Epithelial cell of esophagus (primary cell): Measurements from ENCODE around the gene KCNB1.
"Not testable (repeated sequence)": the region's sequence is repeated elsewhere in the genome, so short reads cannot be mapped to it uniquely, and the experiment has no call there.

Source experiments
- DNase-seq: peaks from one replicate; pipeline ENCODE4 v3.0.0; 2010; ENCODE audit warnings: low read depth
- H3K4me3 ChIP-seq: 2 replicates; pipeline ENCODE4 v1.5.1; 2011; ENCODE audit warnings: mild to moderate bottlenecking, low read length, control low read depth
- CTCF ChIP-seq: IDR thresholded peaks from 2 replicates; pipeline ENCODE4 v1.5.1; 2011; ENCODE audit warnings: low read depth, mild to moderate bottlenecking, low read length, control low read depth, inconsistent platforms; ENCODE audit not compliant: insufficient read depth; ENCODE audit errors: missing control alignments

KCNB1 gene

GRCh38 chr20:49415005-49415667 lies 67.3 kb downstream of the KCNB1 start:
- TF ChIP-seq CTCF: no peak
- H3K4me3 ChIP-seq: no peak overlapping the region
- DNase-seq: no peak

- H3K4me3 ChIP-seq: no peak overlapping the region
- no peak for DNase-seq
- no peak for TF ChIP-seq CTCF
Observed at GRCh38 chr20:49413677-49414076, 68.8 kb downstream of the KCNB1 start.

- TF ChIP-seq CTCF: no peak
- no peak for DNase-seq
- H3K4me3 ChIP-seq: no peak overlapping the region
Observed at GRCh38 chr20:49412953-49413352, 69.5 kb downstream of the KCNB1 start.

GRCh38 chr20:49412254-49412653 lies 70.2 kb downstream of the KCNB1 start:
- no peak for DNase-seq
- no peak overlapping the region for H3K4me3 ChIP-seq
- no peak for TF ChIP-seq CTCF

- H3K4me3 ChIP-seq: no peak overlapping the region
- TF ChIP-seq CTCF: no peak
- DNase-seq: no peak
Observed at GRCh38 chr20:49411221-49411925, 71.1 kb downstream of the KCNB1 start.

- H3K4me3 ChIP-seq, DNase-seq: not testable (repeated sequence)
Observed at GRCh38 chr20:49409975-49410621, 72.4 kb downstream of the KCNB1 start.

GRCh38 chr20:49409302-49409974 lies 73.0 kb downstream of the KCNB1 start:
- H3K4me3 ChIP-seq: no peak overlapping the region
- no peak for DNase-seq
- no peak for TF ChIP-seq CTCF
